GM19324 (cell line): ENCODE measurements around the gene CKB.
"Not testable (repeated sequence)": the region's sequence is repeated elsewhere in the genome, so short reads cannot be mapped to it uniquely, and the experiment has no call there.

ENCODE experiments used
- ATAC-seq: cut with Tn5 transposase; IDR thresholded peaks from one replicate; pipeline ENCODE4 v1.9.1; 2021; ENCODE audit warnings: mild to moderate bottlenecking, moderate library complexity; ENCODE audit not compliant: unreplicated experiment, low FRiP score

Gene CKB

DNA sequence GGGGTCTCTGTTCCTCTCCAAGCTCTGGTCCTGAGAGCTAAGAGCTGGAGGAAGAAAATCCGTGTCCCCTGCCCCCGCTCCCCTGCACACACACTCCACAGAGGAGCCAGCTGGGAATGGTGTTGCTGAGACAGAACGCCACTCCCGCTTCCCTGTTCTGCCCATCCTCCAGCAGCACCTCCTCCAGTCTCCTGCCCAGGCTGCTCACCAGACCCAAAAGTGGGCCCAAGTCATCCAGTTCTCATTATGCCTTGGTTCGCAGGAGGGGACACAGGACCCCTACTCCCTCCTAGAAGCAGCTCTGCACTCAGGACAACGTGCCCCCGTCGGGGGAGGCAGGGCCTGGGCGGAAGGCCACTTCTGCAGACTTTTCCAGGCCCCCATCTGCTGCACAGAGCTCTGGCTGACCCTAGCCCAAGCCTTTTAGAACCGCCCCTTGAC is 5.5 kb upstream of the CKB start:
- no peak for ATAC-seq

DNA sequence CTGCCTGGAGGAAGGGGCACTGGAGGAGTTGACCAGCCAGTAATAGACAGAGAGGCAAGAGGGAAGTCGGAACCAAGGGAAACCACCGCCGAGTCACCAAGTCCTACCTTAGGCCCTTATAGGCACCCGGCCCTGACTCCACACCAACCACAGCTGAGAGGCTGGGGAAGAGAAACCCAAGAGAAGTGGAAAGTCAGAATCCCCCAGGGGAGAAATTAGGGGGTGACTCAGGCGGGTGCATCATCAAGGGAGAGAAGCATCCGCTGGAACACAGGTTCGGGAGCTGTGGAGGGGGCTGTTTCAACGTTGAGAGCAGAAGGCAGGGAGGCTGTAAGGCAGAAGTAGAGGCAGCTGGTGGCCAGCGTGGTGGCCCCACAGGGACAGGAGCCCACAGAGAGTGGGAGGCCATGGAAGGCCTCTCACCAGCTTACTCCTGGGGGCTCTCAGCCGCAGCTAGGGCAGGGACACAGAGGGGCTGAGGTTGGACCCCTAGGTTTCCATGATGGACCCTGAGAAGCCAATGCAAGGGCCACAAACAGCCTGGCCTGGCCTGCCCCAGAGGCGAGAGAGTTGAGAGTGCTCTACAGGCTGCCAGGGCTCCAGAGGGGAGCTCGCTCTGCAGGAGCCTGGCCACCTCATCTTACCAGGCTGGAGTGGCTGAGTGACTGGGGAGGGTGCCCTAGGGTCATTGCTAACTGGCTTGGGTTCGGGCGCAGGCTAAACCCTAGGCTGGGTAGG is 4.9 kb upstream of the CKB start:
- no peak for ATAC-seq

DNA sequence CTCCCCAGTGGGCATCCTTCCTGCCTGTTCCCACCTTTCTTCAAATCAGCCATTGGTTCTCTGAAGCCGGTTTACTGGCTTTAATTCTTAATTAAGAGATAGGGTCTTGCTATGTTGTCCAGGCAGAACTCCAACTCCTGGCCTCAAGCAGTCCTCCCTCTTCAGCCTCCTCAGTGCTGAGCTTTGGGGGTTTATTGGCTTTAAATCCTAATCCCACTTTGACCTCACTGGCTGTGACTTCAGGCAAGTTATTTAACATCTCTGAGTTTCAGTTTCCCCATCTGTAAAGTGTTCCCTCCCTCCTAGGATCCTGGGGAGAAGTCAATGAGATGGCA is 4.3 kb upstream of the CKB start:
- no peak for ATAC-seq

DNA sequence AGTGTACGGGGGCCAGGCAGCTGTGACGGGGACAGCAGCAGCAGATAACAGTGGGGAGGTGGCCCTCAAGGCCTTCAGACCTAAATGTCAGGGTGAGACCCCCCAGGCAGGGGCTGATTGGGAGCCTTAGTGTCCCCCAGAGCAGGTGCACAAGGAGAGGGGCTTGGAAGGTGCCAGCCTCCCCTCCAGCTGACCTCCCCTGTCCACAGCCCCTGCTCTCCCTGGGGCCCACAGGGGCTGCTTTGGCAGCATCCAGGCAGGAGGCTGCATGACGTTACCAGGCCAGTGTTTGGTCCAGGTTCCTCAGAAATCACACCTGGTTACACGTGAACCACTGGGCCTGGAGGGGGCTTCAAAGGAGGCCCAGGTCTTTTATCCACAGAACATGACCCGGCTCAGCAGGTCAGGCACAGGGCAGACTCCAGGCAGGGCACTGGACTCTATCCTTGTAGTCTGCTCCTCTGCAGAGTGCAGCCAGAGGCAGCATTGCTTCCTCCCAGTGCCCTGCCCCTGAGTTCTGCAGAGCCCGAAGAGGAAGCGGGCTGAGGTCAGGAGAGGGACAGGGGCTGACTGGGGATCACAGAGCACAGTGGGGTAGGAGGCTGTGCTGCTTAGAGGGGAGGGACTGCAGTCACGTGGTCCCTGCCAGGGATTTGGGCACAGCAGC is 3.8 kb upstream of the CKB start:
- ATAC-seq, result no peak

DNA sequence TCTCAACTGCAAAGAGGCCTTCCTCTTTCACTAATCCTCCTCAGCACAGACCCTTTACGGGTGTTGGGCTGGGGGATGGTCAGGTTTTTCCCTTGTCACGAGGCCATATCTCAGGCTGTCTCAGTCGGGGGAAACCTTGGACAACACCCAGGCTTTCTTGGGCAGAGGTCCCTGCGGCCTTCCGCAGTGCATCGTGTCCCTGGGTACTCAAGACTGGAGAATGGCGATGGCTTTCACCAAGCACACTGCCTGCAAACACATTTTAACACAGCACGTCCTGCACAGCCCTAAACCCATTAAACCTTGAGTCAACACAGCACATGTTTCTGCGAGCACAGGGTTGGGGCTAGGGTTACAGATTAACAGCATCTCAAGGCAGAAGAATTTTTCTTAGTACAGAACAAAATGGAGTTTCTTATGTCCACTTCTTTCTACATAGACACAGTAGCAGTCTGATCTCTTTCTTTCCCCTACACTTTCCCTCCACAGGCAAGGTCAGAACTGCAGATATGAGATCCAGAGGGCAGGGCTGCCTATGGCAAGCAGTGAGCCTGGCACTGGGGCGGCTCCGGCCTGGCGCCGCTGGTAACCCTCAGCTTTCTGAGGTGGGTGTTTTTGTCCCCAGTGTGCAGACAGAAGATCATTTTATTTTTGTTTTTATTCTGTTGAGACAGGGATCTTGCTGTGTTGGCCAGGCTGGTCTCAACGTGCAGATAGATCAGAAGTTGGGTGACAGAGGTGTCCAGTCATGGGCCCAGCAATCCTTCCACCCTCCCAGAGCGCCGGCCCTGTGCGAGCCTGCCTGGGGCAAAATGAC is 3.0 kb upstream of the CKB start:
- not testable (repeated sequence) for ATAC-seq

DNA sequence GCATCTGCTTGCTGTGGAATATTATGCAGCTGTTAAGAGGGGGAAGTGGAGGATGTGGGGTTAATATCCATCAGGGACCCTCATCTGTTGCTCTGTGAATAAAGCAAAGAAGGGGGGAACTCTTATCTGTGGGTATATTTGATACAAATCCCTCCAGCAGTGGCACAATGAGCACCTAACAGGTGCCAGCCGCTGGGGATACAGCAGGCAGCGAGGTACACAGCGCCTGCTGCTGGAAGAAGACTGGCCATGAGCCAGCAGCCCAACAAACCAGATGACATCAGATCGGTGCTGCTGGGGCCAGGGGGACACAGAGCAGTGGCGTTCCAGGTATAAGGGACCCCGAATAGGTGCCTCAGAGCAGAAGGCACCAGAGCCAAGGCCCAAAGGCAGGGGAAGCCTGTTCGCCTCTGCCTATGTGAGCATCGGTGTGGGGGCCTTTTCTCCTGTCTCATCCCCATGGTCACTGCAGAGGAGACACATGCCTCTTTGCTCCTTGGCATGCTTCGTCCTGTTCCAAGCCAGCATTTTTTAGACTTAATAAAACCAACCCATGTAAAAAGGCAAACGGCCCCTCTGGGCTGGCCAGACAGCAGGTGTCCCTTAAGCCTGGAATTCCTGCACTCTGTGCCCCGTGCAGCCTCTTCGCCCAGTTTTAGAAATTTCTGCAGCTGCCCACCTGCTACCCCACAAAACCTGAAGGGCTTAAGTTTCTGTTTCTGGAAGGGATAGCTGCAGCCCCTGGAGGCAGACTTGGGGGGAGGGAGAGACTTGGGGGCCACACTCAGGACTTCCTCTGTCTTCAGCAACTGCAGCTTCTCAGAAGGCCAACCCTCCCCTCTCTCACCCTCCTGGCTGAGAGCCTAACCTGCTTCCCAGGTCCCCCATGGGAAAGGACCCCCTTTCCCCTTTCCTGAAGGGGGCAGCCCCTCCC is 1.6 kb upstream of the CKB start:
- no peak for ATAC-seq

DNA sequence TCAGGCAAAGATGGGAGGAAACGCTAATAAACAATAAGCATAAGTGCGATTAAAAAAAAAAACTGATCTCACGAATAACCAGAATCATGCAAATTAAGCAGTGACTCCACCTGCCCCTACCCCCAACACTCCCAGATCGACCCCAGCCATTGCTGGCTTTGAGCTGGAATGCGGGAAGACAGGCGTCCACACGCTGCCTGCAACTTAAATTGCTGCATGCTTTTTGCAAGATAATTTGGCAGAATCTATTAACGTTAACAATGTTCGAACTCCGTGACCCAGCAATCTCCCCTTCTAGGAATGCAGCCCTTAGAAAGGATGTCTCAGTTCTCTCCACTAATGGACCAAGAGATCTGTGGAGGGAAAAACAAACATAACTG is 935 bp upstream of the CKB start:
- ATAC-seq, result no peak

DNA sequence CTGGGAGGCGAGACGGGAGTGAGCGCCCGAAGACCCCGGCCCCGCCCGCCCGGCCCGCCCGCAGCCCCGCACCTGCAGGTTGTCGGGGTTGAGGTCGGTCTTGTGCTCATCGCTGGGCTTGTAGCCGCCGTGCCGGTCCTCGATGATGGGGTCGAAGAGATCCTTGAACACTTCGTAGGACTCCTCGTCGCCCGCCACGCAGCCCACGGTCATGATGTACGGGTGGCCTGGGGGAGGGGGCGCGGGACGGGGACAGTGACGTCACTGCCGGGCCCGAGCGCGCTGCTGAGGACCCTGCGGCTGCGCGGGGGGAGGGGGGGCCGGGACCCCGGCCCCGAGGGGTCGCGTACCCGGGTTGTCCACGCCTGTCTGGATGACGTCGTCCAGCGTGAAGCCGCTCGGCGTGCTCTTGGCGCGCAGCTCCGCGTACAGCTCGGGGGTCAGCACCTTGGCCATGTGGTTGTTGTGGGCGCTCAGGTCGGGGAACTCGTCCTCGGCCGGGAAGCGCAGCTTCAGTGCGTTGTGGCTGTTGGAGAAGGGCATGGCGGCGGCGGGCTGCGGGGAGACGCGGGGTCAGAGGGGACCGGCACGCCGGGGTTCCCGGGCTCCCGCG is 573 bp downstream of the CKB start:
- no peak for ATAC-seq

DNA sequence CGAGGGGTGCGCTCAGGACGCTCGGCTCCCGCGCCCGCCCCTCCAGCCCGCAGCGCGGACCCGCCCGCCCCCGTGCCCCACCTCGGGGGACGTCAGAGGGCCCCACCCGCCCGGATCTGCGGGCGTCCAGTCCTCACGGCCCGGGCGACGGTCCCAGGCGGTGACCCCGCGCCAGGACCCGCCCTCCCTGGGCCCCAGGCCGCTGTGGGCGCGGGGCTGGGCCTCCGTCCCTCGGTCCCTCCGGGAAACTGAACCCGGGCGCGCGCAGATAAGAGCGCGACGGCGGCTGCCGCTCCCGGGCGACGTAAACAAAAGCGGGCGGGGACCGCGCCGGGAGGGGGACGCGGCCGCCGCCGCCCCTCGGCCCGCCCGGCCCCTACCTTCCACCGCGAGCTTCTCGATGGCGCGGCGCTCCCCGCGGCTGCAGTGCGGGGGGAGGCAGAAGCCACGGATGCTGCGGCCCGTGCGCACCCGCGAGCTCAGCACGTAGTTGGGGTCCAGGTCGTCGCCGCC is 1.1 kb downstream of the CKB start:
- ATAC-seq, result no peak

DNA sequence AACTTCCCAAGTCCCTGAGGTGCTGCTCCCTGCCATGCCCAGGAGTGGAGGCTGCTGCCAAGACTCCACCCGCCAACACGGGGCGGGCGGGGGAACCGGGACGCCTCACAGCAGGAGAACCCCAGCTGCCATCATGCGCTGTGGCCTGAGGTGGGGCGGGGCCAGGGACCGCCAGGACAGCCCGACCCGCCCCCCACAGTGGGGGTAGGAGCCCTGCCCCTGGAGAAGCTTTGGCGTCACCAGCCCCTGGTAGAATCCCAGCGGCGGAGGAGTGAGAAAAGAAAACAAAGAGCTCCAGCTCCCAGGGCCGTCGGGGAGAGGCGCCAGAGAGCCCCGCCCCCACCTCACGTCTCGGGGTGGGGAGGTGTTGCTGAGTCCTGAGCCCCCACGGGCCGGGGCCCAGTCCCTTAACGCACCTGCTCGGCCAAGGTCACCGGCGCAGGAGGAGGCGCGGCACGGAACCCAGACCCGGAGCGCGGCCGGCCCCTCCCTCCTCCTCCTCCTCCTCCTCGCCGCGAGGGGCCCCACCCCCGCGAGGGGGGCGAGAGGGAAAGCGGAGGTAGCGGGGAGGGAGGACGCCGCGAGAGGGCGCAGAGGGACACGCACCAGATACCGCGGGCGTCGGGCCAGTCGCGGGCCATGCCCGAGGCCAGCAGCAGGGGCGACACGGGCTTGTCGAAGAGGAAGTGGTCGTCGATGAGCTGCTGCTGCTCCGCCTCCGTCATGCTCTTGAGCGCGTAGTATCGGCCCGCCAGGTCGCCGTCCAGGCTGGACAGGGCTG is 1.8 kb downstream of the CKB start:
- no peak for ATAC-seq

DNA sequence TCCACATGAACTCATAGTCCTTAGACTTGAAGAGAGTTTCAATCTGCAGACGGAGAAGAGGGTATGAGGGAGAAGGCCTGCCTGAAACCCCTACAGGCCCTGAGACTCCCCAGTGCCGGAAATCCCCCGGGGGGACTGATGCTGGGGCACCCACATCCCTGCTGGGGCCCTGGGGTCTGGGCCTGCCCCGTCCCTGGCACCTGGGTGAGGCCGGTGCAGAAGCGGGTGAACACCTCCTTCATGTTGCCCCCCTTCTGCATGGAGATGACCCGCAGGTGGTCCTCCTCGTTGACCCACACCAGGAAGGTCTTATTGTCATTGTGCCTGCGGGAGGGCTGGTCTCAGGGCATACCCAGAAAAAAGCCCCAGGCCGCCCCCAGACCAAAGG is 2.4 kb downstream of the CKB start:
- no peak for ATAC-seq

DNA sequence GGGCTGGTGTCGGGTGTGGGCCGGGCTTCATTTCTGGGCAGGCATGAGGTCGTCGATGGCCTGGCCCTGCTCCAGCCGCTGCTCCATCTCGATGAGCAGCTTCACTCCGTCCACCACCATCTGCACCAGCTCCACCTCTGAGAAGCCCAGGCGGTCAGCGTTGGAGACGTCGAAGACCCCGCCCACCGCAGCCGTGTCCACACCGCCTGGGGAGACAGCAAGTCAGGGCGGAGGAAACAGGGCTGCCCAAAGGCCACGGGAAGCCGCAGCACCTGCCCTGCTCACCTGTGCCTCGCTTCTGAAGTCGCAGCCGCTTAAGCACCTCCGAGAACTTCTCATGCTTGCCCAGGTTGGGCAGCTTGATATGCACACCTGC is 2.8 kb downstream of the CKB start:
- ATAC-seq, result no peak

DNA sequence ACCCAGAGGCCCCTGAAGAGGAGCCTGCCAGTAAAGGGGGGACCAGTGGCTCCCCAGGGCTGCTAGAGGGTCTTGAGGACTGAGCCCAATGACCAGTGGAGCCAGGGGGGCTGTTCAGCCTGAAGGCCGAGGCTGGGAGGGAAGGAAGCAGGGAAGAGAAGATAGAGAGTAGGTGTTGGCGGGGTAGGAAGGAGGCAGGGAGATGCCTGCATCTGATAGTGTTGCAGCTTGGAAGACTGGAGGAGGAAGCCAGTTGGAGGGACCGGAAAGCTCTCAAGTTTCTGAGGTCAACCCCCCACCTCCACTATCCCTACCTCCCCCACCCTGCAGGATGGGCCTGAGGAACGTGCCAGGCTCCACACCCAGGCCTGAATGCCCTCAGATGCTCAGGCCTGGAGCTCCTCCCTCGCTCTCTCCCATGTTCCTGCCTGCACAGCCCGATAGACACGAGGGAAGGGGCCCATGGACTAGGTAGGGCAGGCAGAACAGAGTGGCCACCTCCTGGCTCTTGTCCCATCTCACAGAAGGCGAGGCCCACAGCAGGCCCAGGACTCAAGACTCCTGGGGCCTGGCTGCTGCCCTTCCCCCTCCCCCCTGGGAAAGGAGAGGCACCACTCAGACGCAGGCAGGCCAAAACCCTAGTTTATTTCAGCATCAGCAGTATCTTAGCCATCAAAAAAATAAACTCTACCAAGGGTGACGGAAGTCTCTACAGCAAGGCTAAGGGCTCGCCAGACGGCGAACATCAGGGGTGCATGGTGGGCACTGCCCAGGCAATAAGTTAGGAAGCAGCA is 3.4 kb downstream of the CKB start:
- no peak for ATAC-seq

DNA sequence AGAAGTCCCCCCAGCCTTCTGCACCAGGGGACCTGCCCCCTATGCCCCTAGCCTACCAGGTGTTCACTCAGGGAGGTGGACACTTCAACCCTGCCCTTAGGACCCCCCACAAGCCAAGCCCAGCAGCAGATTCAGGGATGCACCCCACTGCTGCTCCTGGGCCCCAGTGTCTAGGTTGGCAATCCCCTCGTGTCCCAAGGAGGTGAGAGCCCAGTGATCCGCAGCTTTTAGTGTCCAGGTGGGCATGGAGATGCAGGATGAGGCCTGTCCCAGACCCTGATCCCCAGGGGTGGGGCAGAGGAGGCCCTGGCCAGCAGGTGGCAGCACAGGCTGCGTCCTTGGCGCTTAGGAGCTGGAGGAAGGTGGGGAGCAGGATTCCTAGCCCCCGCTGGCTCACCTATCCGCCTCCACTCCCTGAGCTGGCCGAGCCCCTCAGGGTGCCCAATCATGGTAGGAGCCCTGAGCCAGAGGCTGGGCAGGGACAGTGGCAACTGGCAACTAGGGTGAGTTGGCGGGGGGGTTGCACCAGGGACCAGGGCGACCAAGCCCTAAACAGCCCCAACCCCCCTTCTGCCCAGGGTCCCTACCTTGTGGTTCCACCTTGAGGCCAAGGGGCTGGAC is 4.1 kb downstream of the CKB start:
- ATAC-seq, result no peak

DNA sequence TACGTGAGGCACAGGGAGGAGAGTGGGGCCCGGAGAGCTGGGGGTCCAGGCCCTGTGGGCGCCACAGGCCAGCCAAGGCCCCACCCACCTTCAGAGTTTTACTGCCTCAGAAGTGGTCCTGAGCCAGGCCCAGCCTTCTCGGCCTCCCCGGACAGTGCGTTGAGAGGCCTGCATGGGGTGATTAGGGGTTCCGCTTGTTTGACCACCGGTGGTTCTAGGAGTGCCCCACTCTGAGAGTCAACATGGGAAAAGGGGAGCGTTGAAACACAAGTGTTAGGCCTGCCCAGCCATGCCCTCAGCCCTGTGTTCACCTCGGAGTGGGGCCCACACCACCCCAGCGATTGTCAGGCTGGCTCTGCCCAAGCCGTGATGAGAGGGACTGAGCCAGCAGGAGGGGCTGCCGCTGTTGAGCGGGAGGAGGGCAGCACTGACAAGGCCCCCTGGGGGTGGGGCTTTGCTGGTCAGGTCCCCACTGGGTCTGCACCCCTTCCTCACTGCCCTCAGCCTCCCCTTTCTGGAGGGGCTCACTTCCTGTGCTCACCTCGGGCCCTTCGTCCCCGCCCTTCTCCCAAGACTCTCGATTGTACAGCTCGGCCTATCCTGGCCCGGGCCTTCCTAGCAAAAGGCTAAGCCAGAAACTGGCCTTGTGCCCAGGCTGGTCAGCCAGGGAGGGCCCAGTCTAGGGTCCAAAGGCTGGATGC is 4.8 kb downstream of the CKB start:
- no peak for ATAC-seq

DNA sequence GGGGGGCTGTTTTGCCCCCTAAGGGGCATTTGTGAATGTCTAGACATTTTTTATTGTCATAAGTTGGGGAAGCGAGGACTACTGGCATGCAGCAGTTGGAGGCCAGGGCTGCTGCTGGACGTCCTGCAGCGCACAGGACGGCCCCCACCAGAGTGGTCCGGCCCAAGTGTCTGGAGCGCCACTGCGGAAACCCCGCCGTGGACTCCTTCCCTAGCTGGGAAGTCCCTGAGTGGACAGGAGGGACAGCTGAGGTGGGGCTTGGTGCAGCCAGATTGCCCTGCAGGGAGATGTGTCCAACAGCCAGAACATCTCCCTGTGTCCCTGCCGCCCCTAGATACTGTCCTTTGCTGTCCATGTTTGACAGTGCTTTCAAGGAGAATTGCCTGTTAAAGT is 5.5 kb downstream of the CKB start:
- no peak for ATAC-seq

DNA sequence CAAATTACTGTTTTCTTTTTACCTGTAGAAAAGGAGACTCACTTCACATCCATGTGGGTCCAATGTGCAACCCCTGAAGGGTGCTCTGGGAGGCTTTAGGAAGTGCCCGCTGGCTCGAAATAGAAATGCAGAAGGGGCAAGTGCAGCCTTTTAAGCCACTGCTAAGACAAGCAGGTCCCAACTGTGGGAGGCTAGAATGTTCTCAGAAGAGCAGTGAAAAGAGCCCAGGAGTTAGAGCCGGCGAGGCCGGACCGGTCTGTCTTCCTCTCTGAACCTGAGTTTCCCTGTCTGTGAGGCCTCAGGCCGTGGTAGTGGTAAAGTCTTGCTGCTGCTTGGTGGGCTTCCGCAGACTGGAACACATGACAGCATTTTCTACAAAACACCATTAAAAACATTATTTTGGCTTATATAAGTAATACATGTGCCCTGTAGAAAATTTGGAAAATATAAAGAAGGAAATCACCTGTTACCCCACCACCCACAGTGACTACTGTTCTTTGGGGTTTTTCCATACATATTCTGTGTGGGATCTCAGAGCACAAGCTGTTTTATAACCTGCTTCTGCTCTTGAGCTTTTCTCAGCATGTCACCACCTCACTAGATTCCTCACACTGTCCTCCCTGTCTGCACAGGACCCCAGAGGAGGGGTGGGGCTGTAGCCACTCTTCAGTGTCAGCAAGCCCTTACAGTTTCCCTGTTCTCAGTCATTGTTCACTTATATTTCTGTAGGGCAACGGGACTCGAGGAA is 6.0 kb downstream of the CKB start:
- no peak for ATAC-seq
